KMS-11 (cell line): ENCODE data around the gene MYT1.
"Not testable (repeated sequence)": the region's sequence is repeated elsewhere in the genome, so short reads cannot be mapped to it uniquely, and the experiment has no call there.

Source experiments
- H2AFZ ChIP-seq: fragments of 200-600 bp; sonication (generic); 2 replicates; pipeline ENCODE4 v1.6.1; 2016; ENCODE audit warnings: antibody characterized with exemption, mixed run types, low read depth
- H3K27ac ChIP-seq: fragments of 200-600 bp; sonication (generic); 2 replicates; pipeline ENCODE4 v1.6.1; 2016; ENCODE audit warnings: mild to moderate bottlenecking, mixed run types
- H3K27me3 ChIP-seq: fragments of 200-600 bp; sonication (generic); 2 replicates; pipeline ENCODE4 v1.6.1; 2017; ENCODE audit warnings: mild to moderate bottlenecking, low read depth, mixed run types, moderate library complexity; ENCODE audit not compliant: insufficient read depth
- H3K36me3 ChIP-seq: fragments of 200-600 bp; sonication (generic); 2 replicates; pipeline ENCODE4 v1.6.1; 2017; ENCODE audit warnings: mild to moderate bottlenecking, mixed run types; ENCODE audit not compliant: insufficient read depth
- H3K4me1 ChIP-seq: fragments of 200-600 bp; sonication (generic); 2 replicates; pipeline ENCODE4 v1.6.1; 2016; ENCODE audit warnings: mild to moderate bottlenecking, low read depth, mixed run types; ENCODE audit not compliant: poor library complexity, severe bottlenecking
- H3K4me2 ChIP-seq: fragments of 200-600 bp; sonication (generic); 2 replicates; pipeline ENCODE4 v1.7.0; 2016; ENCODE audit warnings: mild to moderate bottlenecking, mixed run types
- H3K4me3 ChIP-seq: fragments of 200-600 bp; sonication (generic); IDR thresholded peaks from 2 replicates; pipeline ENCODE4 v1.6.1; 2017; ENCODE audit warnings: low read depth, low read length, mixed read lengths; ENCODE audit not compliant: insufficient read depth
- H3K79me2 ChIP-seq: fragments of 200-600 bp; sonication (generic); 2 replicates; pipeline ENCODE4 v1.6.1; 2016; ENCODE audit warnings: low read depth, mixed run types; ENCODE audit not compliant: insufficient read depth
- H3K9ac ChIP-seq: fragments of 200-600 bp; sonication (generic); 2 replicates; pipeline ENCODE4 v1.6.1; 2016; ENCODE audit warnings: mild to moderate bottlenecking, mixed run types
- H4K20me1 ChIP-seq: fragments of 200-600 bp; sonication (generic); 2 replicates; pipeline ENCODE4 v1.6.1; 2016; ENCODE audit warnings: mild to moderate bottlenecking, mixed run types; ENCODE audit not compliant: insufficient read depth
- TF ChIP-seq, protein P1 (sequence below): fragments of 200-600 bp; sonication (generic); conservative IDR thresholded peaks from 2 replicates; pipeline ENCODE4 v1.6.1; 2017; ENCODE audit warnings: low read depth, mild to moderate bottlenecking, antibody characterized with exemption, low read length, moderate library complexity, mixed read lengths

The MYT1 gene

DNA sequence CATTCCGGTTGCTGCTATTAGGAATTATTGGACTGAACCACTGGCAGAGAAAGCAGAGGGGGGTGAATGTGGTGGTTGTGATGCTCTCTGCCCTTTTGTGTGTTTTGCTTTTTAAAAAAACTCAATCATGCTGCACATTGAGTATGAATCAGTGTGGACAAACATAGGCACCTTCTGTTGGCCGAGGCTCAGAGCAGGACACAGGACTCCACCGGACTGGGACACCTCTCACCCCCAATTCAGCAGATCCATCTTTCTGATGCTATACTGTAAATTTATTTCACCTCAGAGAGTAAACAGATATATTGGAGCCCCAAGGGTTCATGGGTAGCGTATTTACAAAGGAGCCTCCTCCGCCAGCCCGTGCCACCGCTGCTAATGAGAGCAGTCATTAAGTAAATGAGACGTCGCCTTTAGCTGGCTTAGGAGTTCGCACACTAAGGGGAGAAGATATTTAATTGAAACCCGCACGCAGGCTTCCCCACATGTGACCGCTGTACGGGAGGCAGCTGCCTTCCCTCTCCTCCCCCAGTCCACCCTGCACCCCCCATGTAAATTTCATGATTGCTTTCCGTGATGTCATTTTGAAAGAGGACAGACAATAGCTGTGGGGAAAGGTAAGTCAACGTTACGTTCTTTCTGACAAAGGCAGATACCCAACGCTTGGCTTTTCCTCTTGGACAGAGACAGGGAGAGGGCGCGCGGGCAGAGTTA is at the start of gene MYT1:
TSS of gene MYT1 (plus strand) at position 330 of the 714 bp plus-strand sequence. CDS start 34,410 bp downstream, outside the sequence.
- H3K27ac ChIP-seq: no peak within 1 kb of the TSS
- H3K9ac ChIP-seq: no peak within 1 kb of the TSS
- H3K36me3 ChIP-seq: no peaks in the 10 kb centered on the region
- H3K4me3 ChIP-seq: no peak within 1 kb of the TSS
- no peaks in the 10 kb centered on the region for H4K20me1 ChIP-seq
- no peaks in the 10 kb centered on the region for H3K4me1 ChIP-seq
- TF ChIP-seq, protein P1, sequence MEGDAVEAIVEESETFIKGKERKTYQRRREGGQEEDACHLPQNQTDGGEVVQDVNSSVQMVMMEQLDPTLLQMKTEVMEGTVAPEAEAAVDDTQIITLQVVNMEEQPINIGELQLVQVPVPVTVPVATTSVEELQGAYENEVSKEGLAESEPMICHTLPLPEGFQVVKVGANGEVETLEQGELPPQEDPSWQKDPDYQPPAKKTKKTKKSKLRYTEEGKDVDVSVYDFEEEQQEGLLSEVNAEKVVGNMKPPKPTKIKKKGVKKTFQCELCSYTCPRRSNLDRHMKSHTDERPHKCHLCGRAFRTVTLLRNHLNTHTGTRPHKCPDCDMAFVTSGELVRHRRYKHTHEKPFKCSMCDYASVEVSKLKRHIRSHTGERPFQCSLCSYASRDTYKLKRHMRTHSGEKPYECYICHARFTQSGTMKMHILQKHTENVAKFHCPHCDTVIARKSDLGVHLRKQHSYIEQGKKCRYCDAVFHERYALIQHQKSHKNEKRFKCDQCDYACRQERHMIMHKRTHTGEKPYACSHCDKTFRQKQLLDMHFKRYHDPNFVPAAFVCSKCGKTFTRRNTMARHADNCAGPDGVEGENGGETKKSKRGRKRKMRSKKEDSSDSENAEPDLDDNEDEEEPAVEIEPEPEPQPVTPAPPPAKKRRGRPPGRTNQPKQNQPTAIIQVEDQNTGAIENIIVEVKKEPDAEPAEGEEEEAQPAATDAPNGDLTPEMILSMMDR: no peak
- no peaks in the 10 kb centered on the region for H3K79me2 ChIP-seq
- no peak within 1 kb of the TSS for H3K4me2 ChIP-seq
- H3K27me3 ChIP-seq: peaks cover 100% of the 10 kb centered on the region
- no peak within 1 kb of the TSS for H2AFZ ChIP-seq

DNA sequence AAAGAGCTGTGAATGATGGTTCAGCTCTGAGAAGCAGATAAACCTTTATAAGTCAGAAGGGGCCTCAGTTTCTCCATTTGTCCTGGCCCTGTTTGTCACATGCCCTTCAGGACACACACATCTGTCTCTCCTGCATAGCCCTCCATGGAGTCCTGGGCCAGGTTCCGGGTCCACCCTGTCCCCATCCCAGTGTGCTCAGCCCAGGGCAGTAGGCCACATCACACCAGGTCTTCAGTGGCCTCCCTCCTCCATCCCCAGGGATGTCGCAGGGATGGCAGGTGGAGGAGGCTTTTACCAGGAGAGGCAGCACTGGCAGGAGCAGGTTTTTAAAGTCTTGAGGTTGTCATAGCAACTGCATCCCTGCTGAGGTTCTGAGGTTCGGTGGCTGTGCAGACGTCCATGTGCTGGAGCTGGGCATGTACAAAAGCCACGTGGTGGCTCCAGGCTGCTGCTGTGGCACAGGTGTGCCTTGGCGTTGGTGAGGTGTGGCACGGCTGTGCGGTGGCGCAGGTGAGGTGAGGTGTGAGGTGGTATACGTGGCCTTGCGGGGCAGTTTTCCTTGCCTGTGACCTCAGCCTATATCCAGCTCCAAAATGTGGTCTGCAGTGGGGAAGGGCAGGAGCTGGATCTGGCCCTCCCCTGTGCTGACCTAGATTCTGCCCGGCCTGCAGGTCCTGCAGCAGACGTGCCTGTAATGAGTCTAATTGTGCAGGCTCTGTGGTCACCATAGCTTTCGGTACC is 48.9 kb upstream of the MYT1 start:
- no peak overlapping the region for H3K9ac ChIP-seq

DNA sequence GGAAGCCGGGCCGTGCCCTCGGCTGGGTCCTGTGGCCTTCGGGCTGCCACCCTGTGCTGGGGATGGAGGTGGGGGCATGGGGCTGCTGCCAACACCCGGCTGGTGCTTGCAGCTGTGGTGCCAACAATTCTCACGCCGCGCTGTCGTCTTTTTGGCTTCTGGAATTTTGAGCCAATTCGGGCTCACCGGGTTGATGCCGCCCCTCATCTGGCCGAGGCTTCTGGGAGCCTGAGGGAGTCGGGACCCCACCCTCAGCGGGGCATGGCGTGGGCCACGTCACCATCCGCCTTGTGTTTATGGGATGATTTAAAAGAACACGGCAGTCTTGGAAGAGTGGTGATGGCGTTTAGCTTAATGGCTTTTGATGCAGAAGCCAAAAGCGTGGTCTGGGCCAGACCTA is 48.2 kb upstream of the MYT1 start:
- TF ChIP-seq, protein P1: no peak
- Histone ChIP-seq H3K27me3 (peaks cover 69% of the 10 kb centered on the region), H3K36me3 (no peaks in the 10 kb centered on the region), H2AFZ (no peak overlapping the region), H3K4me2 (no peak overlapping the region), H4K20me1 (no peaks in the 10 kb centered on the region), H3K79me2 (no peaks in the 10 kb centered on the region), H3K27ac (no peak overlapping the region), H3K9ac (no peak overlapping the region), H3K4me1 (peaks cover 8% of the 10 kb centered on the region), H3K4me3 (no peak overlapping the region)

More for the DNA sequence above, 48.9 kb upstream of the MYT1 start:
- Histone ChIP-seq H3K27me3 (peaks cover 70% of the 10 kb centered on the region), H4K20me1 (no peaks in the 10 kb centered on the region), H3K27ac (no peak overlapping the region), H3K36me3 (no peaks in the 10 kb centered on the region), H3K79me2 (no peaks in the 10 kb centered on the region), H3K4me1 (peaks cover 4% of the 10 kb centered on the region), H2AFZ (no peak overlapping the region), H3K4me2 (no peak overlapping the region), H3K4me3 (no peak overlapping the region)
- TF ChIP-seq, protein P1: no peak

DNA sequence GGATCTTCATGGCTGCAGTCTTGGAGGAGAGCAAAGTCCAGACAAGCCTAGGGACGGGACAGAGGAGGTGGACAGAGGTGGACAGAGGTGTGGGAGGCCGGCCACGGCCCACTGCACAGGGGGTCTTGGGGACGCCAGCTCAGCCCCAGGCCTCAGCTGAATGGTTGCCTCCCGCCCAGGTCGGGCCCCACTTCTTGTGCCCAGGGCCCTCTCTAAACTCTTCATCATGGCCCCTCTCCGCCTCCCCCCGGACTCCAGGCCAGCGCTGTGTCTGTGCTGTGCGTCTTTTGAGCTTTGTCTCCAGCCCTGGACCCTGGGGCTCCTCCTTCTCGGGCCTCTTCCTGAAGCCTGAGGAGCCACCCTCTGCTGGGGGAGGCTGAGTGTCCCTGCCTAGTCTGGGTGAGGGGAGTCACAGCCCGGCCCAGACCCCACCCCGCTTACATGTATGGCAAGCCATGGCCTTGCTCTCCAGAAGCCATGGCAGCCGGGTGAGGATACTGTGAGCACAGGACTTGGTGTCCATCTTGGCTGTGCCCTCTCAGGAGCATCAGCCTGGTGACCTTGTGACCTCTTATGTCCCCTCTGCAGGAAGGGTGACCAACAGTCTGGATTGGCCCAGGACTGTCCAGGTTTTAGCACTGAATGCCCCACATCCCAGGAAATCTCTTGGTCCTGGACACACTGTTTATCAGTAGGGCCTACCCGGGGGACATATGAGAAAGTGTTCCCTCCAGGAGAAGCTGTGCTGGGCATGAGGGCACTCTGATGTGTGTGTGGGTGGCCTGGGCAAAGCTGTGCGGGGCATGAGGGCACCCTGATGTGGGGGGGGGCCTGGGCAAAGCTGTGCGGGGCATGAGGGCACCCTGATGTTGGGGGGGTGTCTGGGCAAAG is 47.5 kb upstream of the MYT1 start:
- no peaks in the 10 kb centered on the region for H3K79me2 ChIP-seq
- no peaks in the 10 kb centered on the region for H4K20me1 ChIP-seq
- TF ChIP-seq, protein P1: no peak
- H3K27ac ChIP-seq: no peak overlapping the region
- no peak overlapping the region for H2AFZ ChIP-seq
- H3K27me3 ChIP-seq: peaks cover 71% of the 10 kb centered on the region
- H3K9ac ChIP-seq: no peak overlapping the region
- no peak overlapping the region for H3K4me2 ChIP-seq
- no peak overlapping the region for H3K4me3 ChIP-seq
- H3K4me1 ChIP-seq: peaks cover 8% of the 10 kb centered on the region
- H3K36me3 ChIP-seq: no peaks in the 10 kb centered on the region

DNA sequence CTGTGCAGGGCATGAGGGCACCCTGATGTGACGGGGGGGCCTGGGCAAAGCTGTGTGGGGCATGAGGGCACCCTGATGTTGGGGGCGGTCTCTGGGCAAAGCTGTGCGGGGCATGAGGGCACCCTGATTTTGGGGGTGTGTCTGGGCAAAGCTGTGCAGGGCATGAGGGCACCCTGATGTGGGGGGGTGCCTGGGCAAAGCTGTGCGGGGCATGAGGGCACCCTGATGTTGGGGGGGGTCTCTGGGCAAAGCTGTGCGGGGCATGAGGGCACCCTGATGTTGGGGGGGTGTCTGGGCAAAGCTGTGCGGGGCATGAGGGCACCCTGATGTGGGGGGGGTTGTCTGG is 46.8 kb upstream of the MYT1 start:
- not testable (repeated sequence) for H3K4me2 ChIP-seq, H3K36me3 ChIP-seq, H3K4me1 ChIP-seq, H3K9ac ChIP-seq, H3K27ac ChIP-seq, H3K4me3 ChIP-seq, H4K20me1 ChIP-seq, H3K79me2 ChIP-seq, H2AFZ ChIP-seq
- H3K27me3 ChIP-seq: peaks cover 71% of the 10 kb centered on the region
